Measurements from ENCODE around the gene PGAP2.
"Not testable (repeated sequence)": the region's sequence is repeated elsewhere in the genome, so short reads cannot be mapped to it uniquely, and the experiment has no call there.

The PGAP2 gene

DNA sequence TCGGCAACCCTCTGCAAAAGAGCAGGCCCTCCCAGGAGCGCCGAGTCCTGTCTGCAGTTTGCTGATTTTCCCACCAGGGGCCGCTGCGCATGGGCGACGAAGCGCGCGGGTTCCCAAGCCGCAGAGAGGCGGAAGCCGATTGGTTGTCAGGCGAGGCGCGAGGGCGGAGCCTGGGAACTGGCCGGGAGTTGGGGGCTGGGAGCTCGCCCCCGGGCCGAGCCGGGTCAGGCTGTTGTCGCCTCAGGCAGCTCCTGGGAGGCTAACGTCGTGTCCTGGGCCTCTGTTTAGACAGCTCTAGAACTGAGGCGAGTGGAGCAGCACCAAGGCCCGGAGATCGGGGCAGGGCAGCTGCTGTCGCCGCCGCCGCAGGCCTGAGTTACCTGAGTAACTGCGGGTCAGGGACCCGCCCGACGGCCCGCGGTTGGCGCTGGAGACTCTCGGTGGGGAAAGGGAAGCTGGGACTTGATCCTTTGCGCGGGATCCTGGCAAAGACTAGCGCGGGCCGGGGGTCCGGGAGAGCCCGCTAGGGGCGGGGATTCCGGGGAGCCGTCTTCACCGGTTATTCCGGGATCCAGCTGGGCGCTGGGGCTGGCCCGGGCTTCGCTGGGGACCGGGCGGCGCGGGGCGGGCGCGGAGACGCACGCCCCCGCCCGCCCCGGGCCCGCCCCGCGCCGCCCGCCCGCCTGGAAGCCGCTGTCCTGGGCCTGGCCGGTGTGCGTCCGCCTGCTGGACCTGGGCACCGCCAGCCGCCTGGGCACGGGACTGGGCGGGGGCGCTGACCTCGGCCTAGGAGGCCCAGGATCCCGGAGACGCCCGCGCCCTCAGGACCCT lies 46.8 kb downstream of the PGAP2 start, which contains the start of gene STIM1:
Gene STIM1, plus strand, starts transcription at position 688 of the 831 bp plus-strand sequence. CDS start 607 bp downstream, outside the sequence.
- in situ Hi-C loops (cut with MboI; ENCODE audit: low sequenced_read_pairs): no loop called here

- in situ Hi-C loops (cut with MboI; ENCODE audit: low sequenced_read_pairs): no loop called here
Measured at GRCh38 chr11:3855808-3856491, 47.6 kb downstream of the PGAP2 start.

GRCh38 chr11:3856856-3857553 lies 48.6 kb downstream of the PGAP2 start:
- in situ Hi-C loops (cut with MboI; ENCODE audit: low sequenced_read_pairs): no loop called here

GRCh38 chr11:3857628-3858027 lies 49.3 kb downstream of the PGAP2 start:
- in situ Hi-C loops (cut with MboI; ENCODE audit: low sequenced_read_pairs): no loop called here

- in situ Hi-C loops (cut with MboI; ENCODE audit: low sequenced_read_pairs): no loop called here
Measured at GRCh38 chr11:3859373-3859881, 51.1 kb downstream of the PGAP2 start.

GRCh38 chr11:3860375-3860774 lies 52.0 kb downstream of the PGAP2 start:
- in situ Hi-C loops (cut with MboI; ENCODE audit: low sequenced_read_pairs): no loop called here

DNA sequence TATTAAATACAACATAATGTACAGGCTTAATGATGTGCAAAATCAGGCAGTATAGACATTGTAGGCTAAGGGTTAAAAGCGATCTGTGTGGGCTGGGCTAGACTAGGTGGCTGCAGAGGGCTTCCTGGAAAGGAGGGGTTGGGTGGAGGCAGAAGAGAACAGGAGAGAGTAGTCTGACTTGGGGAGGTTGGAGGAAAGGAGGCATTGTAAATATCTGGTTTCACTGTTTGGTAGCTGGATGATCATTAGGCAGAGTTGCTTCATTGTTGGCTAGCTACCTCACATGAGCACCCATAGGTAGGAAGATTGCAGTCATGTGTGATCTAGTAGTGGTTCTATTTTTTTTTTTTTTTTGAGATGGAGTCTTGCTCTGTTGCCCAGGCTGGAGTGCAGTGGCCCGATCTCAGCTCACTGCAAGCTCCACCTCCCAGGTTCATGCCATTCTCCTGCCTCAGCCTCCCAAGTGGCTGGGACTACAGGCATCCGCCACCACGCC lies 52.6 kb downstream of the PGAP2 start:
- in situ Hi-C loops (cut with MboI; ENCODE audit: low sequenced_read_pairs): not testable (repeated sequence)

DNA sequence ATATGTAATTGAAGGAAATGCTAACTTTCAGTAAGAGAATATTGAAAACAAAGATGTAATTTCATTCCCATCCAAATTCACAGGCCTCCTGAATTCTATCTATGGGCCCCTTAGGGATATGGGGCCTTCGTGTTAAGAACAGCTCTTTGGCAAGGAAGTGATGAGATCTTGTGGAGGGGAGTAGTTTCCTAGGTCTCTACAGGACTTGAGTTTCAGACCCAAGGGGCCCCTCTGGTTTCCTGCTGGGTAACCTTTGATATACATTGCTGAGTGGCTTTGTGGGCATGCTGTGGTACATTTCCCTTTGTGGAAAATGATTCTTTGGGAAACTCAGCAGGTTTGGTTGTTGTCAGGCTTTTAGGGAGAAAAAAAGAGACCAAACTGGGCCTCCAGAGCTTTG lies 53.3 kb downstream of the PGAP2 start:
- in situ Hi-C loops (cut with MboI; ENCODE audit: low sequenced_read_pairs): no loop called here

DNA sequence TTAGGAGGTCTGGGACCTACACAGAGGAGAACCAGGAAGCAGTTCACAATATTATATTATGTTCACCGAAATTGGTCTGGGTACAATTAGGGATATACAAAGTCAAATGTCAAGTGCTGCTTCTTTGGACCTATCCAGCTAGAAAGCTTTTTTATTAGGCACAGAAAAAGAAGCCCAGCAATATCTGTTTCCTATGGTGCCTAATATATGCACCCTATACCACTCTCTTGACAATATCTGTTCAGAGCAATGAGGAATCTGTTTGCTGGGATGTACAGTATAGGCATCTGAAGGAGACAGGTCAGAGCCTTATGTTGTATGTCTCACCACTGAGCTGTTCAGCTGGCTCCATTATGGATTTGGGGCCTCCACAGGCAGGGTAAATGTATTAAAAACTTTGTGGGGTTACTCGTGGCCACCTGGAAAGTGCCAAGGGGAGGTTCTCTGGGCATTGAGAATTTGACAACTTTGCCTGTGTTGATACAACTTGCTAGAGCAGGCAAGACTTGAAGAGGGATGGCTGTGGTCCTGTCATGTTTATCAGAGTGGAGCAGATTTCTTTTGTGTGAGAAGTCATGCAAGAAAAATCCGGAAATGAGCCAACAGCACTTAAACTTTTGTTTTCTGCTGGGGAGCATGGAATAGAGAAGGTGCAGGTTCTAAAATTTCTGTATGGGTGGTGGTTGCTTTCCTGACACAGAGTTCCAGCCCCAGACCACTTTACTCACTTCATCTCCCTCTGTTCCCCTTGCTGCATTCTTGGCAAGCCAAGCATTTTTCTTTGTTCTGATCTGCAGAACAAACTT lies 57.2 kb downstream of the PGAP2 start:
- in situ Hi-C loops (cut with MboI; ENCODE audit: low sequenced_read_pairs): no loop called here

- in situ Hi-C loops (cut with MboI; ENCODE audit: low sequenced_read_pairs): no loop called here
Measured at GRCh38 chr11:3866206-3866605, 57.8 kb downstream of the PGAP2 start.

DNA sequence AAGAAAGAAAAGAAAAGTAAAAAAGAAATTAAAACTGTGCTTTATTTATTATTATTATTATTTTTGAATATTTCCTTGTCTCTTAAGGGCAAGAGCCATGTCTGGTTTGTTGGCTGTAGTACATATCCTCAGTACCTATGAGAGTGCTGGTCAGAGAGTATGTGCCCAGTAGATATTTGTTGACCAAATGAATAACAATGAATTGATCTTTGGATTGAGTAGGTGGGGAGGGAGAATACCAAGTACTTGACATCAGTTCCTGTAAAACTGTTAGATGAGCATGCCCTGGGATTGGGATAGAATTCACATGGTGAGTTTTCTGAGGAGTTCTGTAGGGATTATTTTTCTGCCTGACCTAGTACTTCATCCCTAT lies 58.5 kb downstream of the PGAP2 start:
- in situ Hi-C loops (cut with MboI; ENCODE audit: low sequenced_read_pairs): no loop called here

- in situ Hi-C loops (cut with MboI; ENCODE audit: low sequenced_read_pairs): no loop called here
Measured at GRCh38 chr11:3867209-3868091, 59.1 kb downstream of the PGAP2 start.

GRCh38 chr11:3873712-3874349 lies 65.5 kb downstream of the PGAP2 start:
- in situ Hi-C loops (cut with MboI; ENCODE audit: low sequenced_read_pairs): no loop called here

Measured in hTERT RPE-1 (cell line).